NCI-H1436 treated with DMSO at 0.1 percent for 48 hours (cell line): ENCODE data around the gene ZSCAN31.
"Not testable (repeated sequence)": the region's sequence is repeated elsewhere in the genome, so short reads cannot be mapped to it uniquely, and the experiment has no call there.

Experiments used
- DNase-seq: peaks from one replicate; lab custom pipeline; 2025; lab: John Stamatoyannopoulos, UW

The ZSCAN31 gene

GRCh38 chr6:28335564-28336283 is at the start of gene ZSCAN31:
ZSCAN31 (minus strand) TSS chr6:28336148; CDS start chr6:28329683, 6,465 bp downstream.
- no peak for DNase-seq

GRCh38 chr6:28384143-28384533 is 48.2 kb upstream of the ZSCAN31 start:
- no peak for DNase-seq

- peak; percentile 25 for DNase-seq
These were observed 47.5 kb upstream of the ZSCAN31 start for GRCh38 chr6:28383235-28384142.

GRCh38 chr6:28380381-28380780 is 44.4 kb upstream of the ZSCAN31 start:
- no peak for DNase-seq

GRCh38 chr6:28378644-28379043 is 42.7 kb upstream of the ZSCAN31 start:
- no peak for DNase-seq

- DNase-seq = no peak
These were observed 41.9 kb upstream of the ZSCAN31 start for GRCh38 chr6:28377879-28378278.

GRCh38 chr6:28373925-28374324 is 38.0 kb upstream of the ZSCAN31 start:
- DNase-seq = no peak

GRCh38 chr6:28371706-28372451 is 35.9 kb upstream of the ZSCAN31 start:
- DNase-seq = no peak

- no peak for DNase-seq
These were observed 35.3 kb upstream of the ZSCAN31 start for GRCh38 chr6:28371280-28371679.

GRCh38 chr6:28370440-28370839 is 34.5 kb upstream of the ZSCAN31 start:
- no peak for DNase-seq

GRCh38 chr6:28369463-28369862 is 33.5 kb upstream of the ZSCAN31 start:
- DNase-seq = no peak

GRCh38 chr6:28368522-28368921 is 32.6 kb upstream of the ZSCAN31 start:
- no peak for DNase-seq

GRCh38 chr6:28365590-28365989 is 29.6 kb upstream of the ZSCAN31 start:
- not testable (repeated sequence) for DNase-seq

- DNase-seq = no peak
These were observed 25.0 kb upstream of the ZSCAN31 start for GRCh38 chr6:28360961-28361360.

- not testable (repeated sequence) for DNase-seq
These were observed 23.6 kb upstream of the ZSCAN31 start for GRCh38 chr6:28359562-28359961.

GRCh38 chr6:28357036-28357435 is 21.1 kb upstream of the ZSCAN31 start:
- no peak for DNase-seq

GRCh38 chr6:28356666-28357020 is 20.7 kb upstream of the ZSCAN31 start:
- DNase-seq = no peak

- peak; percentile 70 for DNase-seq
These were observed 20.1 kb upstream of the ZSCAN31 start for GRCh38 chr6:28355743-28356665.

GRCh38 chr6:28354688-28355554 is 19.0 kb upstream of the ZSCAN31 start:
- no peak for DNase-seq

GRCh38 chr6:28353981-28354676 is 18.2 kb upstream of the ZSCAN31 start:
- peak; percentile 36 for DNase-seq
